ENCODE results near the gene PIR. TPM values are rescaled to one million over a fixed set of nuclear protein-coding genes. Genes with fewer than 3 reads are reported as not detected.

PIR gene
- total RNA-seq, 1 experiment from 2014 or later, result 27.5 TPM

GRCh38 chrX:15435836-15436619 lies 57.1 kb downstream of the PIR start:
- no peaks in the 10 kb centered on the region for H3K4me1 ChIP-seq (ENCODE audit: control insufficient read depth in 1 of 2, insufficient read depth in 2 of 2, low read length in 2 of 2)
- H3K4me2 ChIP-seq (ENCODE audit: low read length), result no peak overlapping the region
- ChIA-PET RAD21 (ENCODE audit: low non-redundant PET in 1 of 2, low total read pairs in 2 of 2, uncharacterized antibody in 2 of 2, unreplicated experiment in 2 of 2) (no interaction called here), POLR2A (no interaction called here), CTCF (no interaction called here)
- no peak overlapping the region for H2AFZ ChIP-seq (ENCODE audit: low read depth, low read length, poor library complexity, severe bottlenecking)
- H3K9me3 ChIP-seq (ENCODE audit: control insufficient read depth in 1 of 2, insufficient read depth in 1 of 2, low read depth in 1 of 2, low read length in 2 of 2), result no peaks in the 10 kb centered on the region
- BruUV-seq (replicated peaks), result no TSS peak
- H3K9me2 ChIP-seq (ENCODE audit: insufficient read depth), result no peaks in the 10 kb centered on the region
- H3K79me2 ChIP-seq (ENCODE audit: insufficient read depth, low read length), result no peaks in the 10 kb centered on the region
- no peak overlapping the region for H3K4me3 ChIP-seq (replicated peaks in 1 of 2; ENCODE audit: low read depth in 1 of 2, low read length in 2 of 2)
- no peak overlapping the region for H3K9ac ChIP-seq (ENCODE audit: low read length)
- H3K27ac ChIP-seq (ENCODE audit: low read depth, low read length), result no peak overlapping the region
- DNase-seq (ENCODE audit: low read depth, low spot score) (no peak), ATAC-seq (no peak)
- TF ChIP-seq EZH2 (IDR thresholded peaks at IDR 0.05) (no peak), YY1 (IDR thresholded peaks at IDR 0.05; ENCODE audit: extremely low read depth, insufficient replicate concordance, low read depth, low read length) (no peak), EGR1 (IDR thresholded peaks at IDR 0.05; ENCODE audit: low read depth) (no peak), ZNF274 (IDR thresholded peaks at IDR 0.05; ENCODE audit: low read depth, low read length) (no peak), RAD21 (IDR thresholded peaks at IDR 0.05; ENCODE audit: low read depth) (no peak), ZFX (IDR thresholded peaks at IDR 0.05) (no peak), SRF (IDR thresholded peaks at IDR 0.05; ENCODE audit: low read depth) (no peak), SIN3A (IDR thresholded peaks at IDR 0.05; ENCODE audit: low read depth) (no peak), FOSL1 (IDR thresholded peaks at IDR 0.05; ENCODE audit: low read depth) (no peak), POLR2A (IDR thresholded peaks at IDR 0.05; ENCODE audit: borderline replicate concordance, extremely low read depth, insufficient read depth, insufficient read length) (no peak), TCF7L2 (IDR thresholded peaks at IDR 0.05; ENCODE audit: borderline replicate concordance, extremely low read depth, insufficient read depth, insufficient read length) (no peak), REST (IDR thresholded peaks at IDR 0.05; ENCODE audit: low read depth) (no peak), ATF3 (IDR thresholded peaks at IDR 0.05) (no peak), EZH2phosphoT487 (IDR thresholded peaks at IDR 0.05; ENCODE audit: borderline replicate concordance) (no peak), CTCF (IDR thresholded peaks at IDR 0.05 in 2 of 3, conservative IDR thresholded peaks at IDR 0.05 in 1 of 3; ENCODE audit: borderline replicate concordance in 1 of 3, insufficient read depth in 1 of 3, low read depth in 2 of 3, low read length in 2 of 3) (no peak), POLR2AphosphoS5 (IDR thresholded peaks at IDR 0.05; ENCODE audit: low read depth, low read length) (no peak), CEBPB (IDR thresholded peaks at IDR 0.05; ENCODE audit: low read depth) (no peak)
- no peaks in the 10 kb centered on the region for H4K20me1 ChIP-seq (ENCODE audit: insufficient read depth)
- H3K36me3 ChIP-seq (ENCODE audit: control insufficient read depth in 1 of 2, insufficient read depth in 2 of 2, low read length in 2 of 2), result no peaks in the 10 kb centered on the region
- intact Hi-C loops (cut with micrococcal nuclease), result no loop called here
- no peaks in the 10 kb centered on the region for H3K27me3 ChIP-seq (ENCODE audit: insufficient read depth, low read length)

All from HCT116 (cell line).